ENCODE measurements around the gene EXOSC10.
"Not testable (repeated sequence)": the region's sequence is repeated elsewhere in the genome, so short reads cannot be mapped to it uniquely, and the experiment has no call there.

Gene EXOSC10

DNA sequence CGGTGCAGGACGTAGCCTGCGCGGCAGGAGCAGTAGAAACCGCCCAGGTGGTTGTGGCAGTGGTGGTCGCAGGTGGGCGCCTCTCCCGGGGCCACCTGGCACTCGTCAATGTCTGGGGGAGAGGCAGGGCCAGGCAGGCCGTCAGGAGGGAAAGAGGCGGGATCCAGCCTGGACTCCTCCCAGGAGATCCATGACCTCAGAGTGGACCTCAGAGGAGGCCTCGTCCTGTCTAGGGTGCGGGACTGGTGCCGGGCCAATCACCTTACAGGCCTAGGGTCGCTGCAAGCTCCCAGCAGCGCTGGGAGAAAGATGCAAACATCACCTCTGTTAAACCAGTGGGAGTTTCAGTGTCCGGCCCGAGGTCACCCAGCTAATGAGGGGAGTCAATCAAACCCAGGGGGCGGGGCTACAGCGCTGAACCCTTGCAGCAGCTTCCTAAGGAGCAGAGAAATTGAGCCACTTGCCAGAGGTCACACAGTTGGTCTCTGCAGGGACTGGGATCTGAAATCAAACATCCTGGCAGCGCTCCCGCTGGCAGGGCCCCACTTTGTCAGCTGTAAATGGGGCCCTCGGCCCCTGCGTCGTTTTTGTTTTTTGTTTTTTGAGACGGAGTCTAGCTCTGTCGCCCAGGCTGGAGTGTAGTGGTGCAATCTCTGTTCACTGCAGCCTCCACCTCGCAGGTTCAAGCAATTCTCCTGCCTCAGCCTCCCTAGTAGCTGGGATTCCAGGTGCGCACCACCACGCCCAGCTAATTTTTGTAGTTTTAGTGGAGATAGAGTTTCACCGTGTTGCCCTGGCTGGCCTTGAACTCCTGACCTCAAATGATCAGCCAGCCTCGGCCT lies 54.0 kb downstream of the EXOSC10 start:
- in situ Hi-C loops (cut with HindIII; ENCODE audit: low sequenced_read_pairs): no loop called here

DNA sequence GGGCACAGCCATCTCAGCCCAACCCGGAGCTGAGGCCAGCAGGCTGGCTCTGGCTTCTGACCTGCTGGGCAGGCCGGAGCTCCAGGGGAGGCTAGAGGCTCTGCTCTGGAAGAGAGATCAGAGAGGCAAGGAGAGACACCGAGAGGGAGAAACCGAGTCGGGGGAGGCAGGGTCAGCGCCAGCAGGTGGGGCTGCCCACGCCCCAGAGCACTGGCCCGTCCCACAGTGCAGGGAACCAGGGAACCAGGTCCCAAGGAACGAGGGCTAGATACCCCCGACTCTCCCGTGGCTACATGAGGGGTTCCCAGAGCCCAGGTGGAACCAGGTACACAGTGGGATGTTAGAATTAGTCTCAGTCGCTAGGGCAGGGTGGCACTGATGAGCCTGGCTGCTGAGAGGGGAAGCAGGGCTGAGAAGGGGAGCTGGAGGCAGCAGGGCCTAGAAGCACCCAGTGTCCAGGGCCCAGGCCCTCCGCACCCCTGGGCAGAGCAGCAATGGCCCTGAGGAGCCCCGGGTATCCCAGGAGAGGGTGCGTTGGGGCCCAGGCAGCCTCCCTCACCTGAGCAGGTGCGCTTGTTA lies 54.7 kb downstream of the EXOSC10 start:
- in situ Hi-C loops (cut with HindIII; ENCODE audit: low sequenced_read_pairs): no loop called here

DNA sequence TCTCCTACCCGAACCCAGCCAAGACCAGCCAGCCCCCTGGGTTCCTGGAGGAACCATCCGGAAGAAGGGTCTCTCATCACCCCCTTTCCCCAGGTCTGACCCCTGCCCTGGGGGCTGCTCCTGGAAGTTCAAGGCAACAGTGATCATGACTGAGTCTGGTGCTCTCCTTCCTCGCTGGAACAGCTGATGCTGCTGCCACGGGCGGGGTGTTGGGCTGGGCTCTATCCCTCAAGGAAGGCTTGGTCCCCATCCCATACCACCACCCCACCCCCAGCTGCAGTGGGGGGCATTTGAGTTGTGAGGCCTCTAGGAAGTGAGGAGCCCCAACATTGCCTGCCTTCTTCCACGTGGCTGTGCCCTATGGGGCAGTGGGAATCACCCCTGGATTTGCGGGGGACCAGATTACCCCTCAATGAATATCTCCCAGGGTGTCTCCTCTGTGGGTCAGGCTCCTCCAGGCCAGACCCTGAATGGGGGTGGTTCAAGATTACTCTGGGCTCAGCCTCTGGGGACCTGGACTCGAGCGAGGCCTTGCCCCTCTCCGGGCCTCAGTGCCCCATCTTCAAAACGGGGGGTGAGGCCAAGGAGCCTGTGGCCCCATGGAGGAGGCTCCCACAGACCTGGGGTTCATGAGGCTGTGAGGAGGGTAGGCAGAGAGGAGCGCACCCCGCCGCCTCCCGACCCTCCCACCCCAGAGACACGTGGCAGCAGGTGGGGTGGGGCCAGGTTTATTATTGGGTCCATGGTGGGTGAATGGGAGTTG lies 55.4 kb downstream of the EXOSC10 start:
- in situ Hi-C loops (cut with HindIII; ENCODE audit: low sequenced_read_pairs): no loop called here

DNA sequence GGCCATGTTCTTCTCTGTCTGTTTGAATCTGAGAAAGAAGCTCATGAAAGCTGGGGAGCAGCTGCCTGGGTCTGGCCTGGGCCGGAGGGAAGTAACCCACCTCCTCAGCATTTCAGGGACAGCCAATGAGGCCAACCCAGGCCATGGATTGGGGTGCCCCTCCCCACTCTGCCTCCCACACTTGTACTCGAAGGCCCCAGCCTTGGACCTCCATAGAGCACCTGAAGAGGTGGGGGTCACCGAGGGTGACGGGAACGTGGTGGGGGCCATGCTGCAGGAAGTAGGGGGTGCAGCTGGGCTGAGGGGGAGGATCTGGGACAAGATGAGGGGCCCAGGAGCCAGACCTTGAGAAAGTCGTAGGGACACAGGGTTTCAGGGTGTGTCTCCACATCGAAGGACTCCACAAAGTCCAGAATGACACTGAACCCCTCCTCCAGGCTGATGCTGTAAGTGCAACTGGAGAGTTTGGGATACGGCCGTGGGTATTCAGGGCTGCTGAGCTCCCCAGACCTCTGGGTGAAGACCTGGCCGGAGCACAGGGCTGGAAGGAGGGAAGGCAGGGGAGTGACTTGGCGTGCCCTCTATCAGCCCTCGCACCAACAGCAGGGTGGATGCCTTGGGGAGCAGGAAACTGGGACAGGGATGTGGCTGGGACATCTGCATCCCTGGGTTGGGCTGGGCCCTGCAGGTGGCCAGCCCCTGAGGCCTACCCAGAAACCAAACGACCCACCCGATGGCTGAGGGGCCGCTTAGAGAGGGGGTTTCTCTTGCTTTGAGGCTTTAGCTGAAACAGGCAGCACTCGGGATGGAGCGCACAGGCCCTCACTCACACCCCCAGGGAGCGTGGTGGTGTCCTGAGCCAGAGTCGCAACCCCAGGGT lies 56.4 kb downstream of the EXOSC10 start:
- in situ Hi-C loops (cut with HindIII; ENCODE audit: low sequenced_read_pairs): no loop called here

DNA sequence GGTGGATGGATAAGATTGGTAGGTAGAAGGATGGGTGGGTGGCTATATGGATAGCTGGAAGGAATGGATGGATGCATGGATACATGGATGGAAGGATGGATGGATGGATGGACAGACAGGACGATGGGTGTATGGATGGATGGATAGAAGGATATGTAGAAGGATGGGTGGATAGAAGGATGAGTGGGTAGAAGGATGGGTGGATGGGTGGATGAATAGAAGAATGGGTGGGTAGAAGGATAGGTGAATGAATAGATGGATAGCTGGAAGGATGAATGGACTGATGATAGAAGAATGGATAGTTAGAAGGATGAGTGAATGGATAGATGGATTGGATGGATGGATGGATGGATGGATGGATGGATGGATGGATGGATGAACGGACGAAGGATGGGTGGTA lies 57.6 kb downstream of the EXOSC10 start:
- in situ Hi-C loops (cut with HindIII; ENCODE audit: low sequenced_read_pairs): no loop called here

DNA sequence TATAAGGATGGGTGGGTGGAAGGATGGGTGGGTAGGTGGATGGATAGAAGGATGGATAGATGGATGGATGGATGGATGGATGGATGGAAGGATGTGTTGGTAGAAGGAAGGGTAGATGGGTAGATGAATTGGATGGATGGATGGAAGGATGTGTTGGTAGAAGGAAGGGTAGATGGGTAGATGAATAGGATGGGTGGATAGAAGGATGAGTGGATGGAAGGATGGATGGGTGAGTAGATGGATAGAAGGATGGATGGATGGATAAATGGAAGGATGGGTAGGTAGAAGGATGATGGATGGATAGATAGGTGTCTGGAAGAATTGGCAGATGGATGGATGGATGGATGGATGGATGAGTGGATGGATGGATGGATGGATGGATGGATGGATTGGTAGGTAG lies 58.6 kb downstream of the EXOSC10 start:
- in situ Hi-C loops (cut with HindIII; ENCODE audit: low sequenced_read_pairs): no loop called here

DNA sequence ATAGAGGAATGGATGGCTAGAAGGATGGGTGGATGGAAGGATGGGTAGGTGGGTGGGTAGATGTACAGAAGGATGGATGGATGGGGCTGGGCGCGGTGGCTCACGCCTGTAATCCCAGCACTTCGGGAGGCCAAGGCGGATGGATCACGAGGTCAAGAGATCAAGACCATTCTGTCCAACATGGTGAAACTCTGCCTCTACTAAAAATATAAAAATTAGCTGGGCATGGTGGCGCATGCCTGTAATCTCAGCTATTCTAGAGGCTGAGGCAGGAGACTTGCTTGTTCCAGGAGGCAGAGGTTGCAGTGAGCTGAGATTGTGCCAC lies 59.6 kb downstream of the EXOSC10 start:
- in situ Hi-C loops (cut with HindIII; ENCODE audit: low sequenced_read_pairs): not testable (repeated sequence)

DNA sequence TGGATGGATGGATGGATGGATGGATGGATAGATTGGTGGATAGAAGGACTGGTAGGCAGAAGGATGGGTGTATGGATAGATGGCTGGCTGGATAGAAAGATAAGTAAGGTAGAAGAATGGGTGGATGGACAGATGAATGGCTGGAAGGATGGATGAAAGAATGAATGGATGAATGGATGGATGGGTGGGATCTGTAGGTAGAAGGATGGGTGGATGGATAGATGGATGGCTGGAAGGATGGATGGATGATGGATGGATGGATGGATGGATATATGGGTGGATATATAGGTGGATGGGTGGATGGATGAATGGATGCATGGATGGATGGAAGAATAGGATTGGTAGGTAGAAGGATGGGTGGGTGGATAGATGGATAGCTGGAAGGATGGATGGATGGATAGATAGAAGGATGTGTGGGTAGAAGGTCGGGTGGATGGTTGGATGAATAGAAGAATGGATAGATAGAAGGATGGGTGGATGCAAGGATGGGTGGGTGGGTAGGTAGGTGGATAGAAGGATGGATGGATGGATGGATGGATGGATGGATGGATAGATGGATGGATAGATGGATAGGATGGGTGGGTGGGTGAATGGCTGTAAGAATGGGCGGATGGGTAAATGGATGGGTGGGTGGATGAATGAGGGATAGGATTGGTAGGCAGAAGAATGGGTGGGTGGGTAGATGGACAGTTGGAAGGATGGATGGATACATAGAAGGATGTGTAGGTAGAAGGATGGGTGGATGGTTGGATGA lies 60.1 kb downstream of the EXOSC10 start:
- in situ Hi-C loops (cut with HindIII; ENCODE audit: low sequenced_read_pairs): no loop called here

DNA sequence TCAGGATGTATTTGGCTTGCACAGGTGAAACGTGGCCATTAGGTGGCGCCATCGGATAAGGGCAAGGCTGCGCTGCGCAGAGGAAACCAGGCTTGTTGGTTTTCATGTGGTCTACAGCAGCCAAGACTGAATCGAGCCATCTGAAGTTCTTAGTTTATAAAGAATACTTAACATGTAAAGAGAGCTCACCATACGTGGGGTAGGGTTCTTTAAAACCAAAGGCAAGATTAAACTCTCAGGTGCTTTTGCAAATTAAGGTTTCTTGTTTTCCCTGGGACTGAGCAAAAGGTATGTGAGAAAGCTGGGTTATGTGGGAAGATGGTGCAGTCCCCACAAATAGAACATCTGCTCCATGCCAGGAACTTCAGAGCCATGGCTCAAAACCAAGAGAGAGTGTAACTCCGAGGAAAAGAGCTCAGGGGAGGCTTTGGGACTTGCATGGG lies 61.9 kb downstream of the EXOSC10 start:
- in situ Hi-C loops (cut with HindIII; ENCODE audit: low sequenced_read_pairs): no loop called here

DNA sequence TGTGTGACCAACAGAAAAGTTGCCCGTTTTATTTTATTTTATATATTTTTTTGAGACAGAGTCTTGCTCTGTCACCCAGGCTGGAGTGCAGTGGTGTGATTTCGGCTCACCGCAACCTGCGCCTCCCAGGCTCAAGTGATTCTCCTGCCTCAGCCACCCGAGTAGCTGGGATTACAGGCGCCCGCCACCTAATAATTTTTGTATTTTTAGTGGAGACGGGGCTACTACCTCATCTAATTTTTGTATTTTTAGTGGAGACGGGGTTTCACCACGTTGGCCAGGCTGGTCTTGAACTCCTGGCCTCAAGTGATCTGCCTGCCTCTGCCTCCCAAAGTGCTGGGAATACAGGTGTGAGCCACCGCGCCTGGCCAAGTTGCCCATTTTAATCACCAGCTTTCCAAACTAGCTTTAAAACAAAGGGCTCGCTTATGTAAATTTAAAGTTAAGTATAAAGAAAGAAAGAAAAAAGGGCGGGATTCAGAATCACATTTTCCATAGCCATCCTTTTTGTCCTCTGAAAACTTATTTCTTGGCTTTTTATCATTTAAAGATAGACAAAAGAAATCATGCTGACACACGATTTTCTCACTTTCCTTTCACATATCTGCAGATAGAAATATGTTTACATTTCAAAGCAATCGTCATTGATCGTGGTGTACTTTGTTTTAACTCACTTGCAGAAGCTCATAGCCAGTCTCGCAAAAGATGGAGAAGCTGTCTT lies 62.5 kb downstream of the EXOSC10 start:
- in situ Hi-C loops (cut with HindIII; ENCODE audit: low sequenced_read_pairs): not testable (repeated sequence)

DNA sequence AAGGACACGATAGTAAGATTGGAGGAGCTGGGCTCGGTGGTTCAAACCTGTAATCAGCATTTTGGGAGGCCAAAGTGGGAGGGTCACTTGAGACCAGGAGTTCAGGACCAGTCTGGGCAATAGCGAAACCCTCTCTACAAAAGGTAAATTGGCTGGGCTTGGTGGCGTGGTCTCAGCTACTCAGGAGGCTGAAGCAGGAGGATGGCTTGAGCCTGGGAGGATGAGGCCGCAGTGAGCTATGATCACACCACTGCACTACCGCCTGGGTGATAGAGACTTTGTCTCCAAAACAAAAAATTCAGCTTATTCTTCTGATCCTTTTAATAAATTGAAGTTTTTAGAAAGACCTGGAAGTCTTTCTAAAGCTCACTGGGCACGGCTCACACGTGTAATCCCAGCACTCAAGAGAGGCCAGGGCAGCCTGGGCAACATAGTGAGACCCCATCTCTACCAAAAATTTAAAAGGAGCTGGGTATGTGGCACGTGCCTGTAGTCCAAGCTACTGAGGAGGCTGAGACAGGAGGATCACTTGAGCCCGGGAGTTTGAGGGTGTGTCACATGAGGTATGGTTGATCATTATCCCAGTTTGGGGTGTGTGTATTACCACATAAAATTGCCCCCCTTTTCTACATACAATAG lies 67.9 kb downstream of the EXOSC10 start:
- in situ Hi-C loops (cut with HindIII; ENCODE audit: low sequenced_read_pairs): no loop called here

DNA sequence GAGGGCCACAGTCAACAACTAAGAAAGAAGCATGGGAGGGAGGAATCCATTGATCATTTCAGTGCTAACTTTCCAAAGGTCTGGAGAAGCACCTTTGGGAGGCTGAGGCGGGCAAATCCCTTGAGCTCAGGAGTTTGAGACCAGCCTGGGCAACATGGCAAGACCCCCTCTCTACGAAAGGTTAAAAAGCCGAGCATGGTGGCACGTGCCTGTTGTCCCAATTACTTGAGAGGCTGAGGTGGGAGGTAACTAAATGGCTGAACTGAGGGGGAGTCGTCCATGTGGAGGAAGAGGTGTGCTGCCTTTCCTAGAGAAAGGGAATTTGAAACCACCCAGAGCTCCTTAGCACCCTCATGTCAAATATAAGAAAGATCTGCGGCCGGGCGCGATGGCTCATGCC lies 68.8 kb downstream of the EXOSC10 start:
- in situ Hi-C loops (cut with HindIII; ENCODE audit: low sequenced_read_pairs): no loop called here

DNA sequence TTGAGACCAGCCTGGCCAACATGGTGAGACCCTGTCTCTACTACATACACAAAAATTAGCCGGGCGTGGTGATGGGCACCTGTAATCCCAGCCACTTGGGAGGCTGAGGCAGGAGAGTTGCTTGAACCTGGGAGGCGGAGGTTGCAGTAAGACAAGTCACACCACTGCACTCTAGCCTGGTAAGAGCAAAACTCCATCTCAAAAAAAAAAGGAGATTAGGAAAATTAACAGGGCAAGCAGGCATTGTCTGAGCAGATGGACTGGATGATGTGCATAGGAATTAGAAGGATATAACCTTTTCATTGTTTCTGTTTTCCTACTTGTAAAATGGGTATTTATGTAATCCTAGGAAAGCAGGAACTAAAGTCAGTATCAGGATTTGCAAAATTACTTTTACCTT lies 71.7 kb downstream of the EXOSC10 start:
- in situ Hi-C loops (cut with HindIII; ENCODE audit: low sequenced_read_pairs): no loop called here

DNA sequence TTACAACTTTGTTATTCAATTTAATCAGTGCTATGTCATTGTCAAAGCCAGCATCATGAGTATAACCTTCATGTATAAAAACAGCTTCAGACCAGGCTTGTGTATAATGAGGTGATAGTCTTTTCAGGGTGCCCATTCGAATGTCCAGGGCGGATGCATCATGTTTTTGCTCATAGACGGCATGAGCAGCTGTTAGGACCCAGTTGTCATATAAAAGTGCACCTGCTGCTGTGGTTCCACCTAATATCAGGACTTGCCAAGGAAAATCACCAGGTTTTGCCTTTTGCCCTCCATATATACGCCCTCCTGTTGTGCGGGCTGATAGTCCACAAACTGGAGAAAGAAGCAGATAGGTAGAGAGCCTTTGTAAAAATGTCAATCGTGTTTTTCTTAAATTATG lies 72.4 kb downstream of the EXOSC10 start:
- in situ Hi-C loops (cut with HindIII; ENCODE audit: low sequenced_read_pairs): no loop called here

DNA sequence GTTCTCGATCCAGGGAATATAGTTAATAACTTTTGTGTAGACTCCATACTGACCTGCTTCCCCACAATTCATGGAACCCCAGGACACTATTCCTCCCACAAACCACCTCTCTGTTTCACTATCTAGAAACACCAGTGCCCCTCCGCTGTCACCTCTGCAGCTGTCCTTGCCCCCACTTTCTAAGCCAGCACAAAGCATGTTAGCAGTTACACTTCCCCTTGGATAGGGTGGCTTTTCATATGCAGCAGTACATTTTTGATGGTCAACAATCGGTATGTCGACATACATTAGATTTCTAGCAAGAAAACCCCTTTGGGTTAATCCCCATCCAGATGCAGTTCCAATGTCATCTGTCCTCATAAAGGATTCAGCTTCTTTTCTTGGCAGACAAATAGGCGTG lies 72.8 kb downstream of the EXOSC10 start:
- in situ Hi-C loops (cut with HindIII; ENCODE audit: low sequenced_read_pairs): no loop called here

DNA sequence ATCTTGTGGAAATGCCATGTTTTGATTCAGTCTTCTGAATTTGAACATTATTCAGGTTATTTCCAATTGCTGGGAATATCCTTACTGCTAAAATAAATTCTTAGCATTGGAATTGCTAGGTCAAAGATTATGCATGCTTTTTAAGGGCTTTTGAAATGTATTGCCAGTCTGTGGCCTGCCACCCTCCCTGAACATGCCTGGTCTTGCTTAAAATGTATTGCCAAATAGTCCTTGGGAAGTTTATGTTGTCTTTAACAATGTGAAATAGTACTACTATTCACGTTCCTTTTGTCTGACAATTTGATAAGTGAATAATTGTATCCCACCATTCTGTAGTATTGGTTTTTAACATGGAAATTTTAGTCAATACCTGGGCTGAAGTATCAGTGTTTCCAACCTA lies 73.6 kb downstream of the EXOSC10 start:
- in situ Hi-C loops (cut with HindIII; ENCODE audit: low sequenced_read_pairs): no loop called here

DNA sequence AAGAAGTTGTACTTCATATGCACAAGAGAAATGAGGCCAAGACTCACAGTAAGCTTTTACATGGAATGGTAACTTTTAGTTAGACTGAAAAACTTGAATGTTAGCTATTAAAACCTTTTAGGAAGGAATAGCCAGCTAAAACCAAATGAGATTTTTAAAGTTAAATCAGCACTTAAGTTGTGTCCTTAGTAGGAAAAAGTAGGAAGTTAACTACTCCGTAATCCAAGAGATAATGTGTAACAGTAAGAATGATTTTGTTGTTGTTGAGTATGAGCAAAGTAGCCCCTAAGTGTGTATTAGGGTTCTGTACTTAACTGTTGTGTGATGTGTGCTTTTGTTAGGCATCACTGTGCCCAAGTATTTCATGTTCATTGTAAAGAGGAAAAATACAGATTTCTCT lies 74.1 kb downstream of the EXOSC10 start:
- in situ Hi-C loops (cut with HindIII; ENCODE audit: low sequenced_read_pairs): no loop called here

DNA sequence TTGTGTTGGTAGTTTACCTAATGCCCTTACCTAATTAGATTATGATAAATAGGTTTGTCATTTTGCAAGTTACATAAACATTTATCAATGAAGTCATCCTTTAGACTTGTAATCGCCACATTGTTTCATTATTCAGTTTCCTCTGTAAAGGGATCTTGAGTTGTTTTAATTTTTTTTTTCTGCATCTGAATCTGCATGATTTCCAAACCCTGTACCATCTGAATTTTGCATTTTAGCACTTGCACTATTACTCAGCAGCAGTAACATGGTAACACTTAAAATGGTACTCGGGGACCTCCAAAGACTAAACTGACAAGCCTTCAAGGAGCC lies 74.8 kb downstream of the EXOSC10 start:
- in situ Hi-C loops (cut with HindIII; ENCODE audit: low sequenced_read_pairs): no loop called here

DNA sequence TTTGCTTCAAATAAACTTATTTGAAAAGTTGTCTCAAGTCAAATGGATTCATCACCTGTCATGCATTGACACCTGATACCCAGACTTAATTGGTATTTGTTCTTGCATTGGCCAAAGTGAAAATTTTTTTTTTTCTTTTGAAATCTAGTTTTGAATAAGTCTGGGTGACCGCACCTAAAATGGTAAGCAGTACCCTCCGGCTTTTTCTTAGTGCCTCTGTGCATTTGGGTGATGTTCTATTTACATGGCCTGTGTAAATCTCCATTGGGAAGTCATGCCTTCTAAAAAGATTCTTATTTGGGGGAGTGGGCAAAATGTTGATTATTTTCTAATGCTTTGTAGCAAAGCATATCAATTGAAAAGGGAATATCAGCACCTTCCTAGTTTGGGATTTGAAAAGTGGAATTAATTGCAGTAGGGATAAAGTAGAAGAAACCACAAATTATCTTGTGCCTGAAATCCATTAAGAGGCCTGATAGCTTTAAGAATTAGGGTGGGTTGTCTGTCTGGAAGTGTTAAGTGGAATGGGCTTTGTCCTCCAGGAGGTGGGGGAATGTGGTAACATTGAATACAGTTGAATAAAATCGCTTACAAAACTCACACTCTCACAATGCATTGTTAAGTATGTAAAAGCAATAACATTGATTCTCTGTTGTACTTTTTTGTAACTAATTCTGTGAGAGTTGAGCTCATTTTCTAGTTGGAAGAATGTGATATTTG lies 75.4 kb downstream of the EXOSC10 start:
- in situ Hi-C loops (cut with HindIII; ENCODE audit: low sequenced_read_pairs): no loop called here
